Right forelimb (tissue), 1 donor: ENCODE results near the gene WWOX.
A peak's percentile ranks its signal among the peaks of the same experiment; 100 is the strongest.

Experiments
- DNase-seq: peaks from one replicate; pipeline ENCODE4 v3.0.0-alpha.2; 2018

Gene WWOX

DNA sequence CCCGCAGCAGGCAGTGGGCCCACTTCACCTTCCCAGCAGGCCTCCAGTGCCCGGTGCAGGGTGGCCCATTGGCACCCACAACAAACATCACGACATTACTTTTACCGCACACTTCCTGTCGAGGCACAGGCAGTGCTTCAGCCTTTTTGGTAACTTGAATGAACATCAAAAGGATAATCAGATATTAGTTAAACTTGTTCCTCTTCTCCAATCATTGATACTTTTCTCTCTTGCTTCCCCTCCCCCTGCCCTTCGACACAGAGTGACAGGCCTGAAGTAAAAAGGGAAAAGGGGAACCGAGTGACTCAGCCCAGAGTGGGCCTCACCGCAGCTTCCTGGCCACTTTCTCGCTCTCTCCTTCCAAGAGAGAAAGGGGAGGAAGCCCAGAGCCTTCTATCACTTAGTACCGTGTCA lies 994.1 kb downstream of the WWOX start:
- no peak for DNase-seq

DNA sequence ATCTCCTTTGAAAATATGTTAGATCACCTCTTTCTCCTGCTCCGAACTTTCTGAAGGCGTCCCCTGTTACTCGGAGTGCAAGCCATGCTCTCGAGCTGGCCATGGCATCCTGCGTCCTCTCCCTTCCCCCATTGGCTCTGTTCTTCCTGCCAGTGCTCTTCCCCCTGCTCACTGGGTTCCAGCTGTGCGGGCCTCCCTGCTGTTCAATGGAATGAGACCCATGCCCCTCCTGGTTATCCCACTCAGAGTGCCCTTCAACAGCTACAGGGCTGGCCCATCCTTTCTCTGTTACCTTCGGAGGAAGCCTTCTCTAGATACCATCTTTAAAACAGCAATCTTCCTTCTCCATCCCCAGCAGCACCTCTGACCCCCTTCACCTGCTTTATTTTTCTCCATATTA lies 996.8 kb downstream of the WWOX start:
- no peak for DNase-seq

DNA sequence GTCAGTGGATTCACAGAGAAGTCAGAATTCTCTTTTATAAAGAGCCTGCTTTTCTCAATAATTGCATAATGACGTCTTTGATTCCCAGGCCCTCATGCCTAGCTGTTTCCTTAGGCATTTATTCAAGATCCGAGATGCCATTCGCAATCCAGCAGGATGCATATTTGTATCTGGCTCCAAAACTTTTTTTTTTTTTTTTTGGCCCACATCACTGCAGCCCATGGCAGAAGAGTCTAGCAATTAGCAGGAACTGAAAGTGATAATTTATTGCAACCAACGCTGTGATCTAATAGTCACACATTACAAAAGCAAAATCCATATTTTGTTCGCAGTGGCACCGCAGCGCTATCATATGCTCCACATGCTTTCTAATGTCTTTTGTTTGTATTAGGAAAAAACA lies 997.7 kb downstream of the WWOX start:
- DNase-seq = no peak

DNA sequence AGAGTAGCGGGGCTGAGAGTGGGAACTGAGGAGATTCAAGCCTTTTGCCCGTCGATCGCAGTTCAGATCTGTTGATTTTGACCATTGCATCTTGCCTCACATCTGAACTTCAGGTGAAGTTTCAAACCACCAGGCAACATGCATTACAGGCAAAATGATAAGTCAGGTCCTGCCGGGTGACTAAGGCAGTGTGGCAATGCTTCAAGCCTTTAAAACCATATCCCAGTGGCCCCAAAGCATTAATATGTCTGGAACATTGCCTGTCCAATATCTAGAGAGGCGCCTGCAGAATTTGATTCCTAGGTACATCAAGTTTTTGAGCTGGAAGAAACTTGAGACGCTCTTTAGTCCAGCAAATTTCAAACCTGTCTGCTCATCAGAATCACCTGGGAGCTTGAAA lies 998.3 kb downstream of the WWOX start:
- DNase-seq = no peak

DNA sequence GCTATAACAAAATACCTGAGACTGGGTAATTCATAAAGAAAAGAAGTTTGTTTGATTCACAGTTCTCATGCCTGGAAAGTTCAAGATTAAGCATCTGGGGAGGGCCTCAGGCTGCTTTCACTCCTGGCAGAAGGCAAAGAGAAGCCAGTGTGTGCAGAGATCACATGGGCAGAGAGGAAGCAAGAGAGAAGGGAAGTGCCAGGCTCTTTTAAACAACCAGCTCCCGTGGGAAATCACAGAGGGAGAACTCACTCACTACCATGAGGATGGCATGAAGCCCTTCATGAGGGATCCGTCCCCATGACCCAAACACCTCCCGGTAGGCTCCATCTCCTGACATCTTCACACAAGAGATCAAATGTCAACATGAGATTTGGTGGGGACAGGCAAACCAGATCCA lies 999.5 kb downstream of the WWOX start:
- no peak for DNase-seq

DNA sequence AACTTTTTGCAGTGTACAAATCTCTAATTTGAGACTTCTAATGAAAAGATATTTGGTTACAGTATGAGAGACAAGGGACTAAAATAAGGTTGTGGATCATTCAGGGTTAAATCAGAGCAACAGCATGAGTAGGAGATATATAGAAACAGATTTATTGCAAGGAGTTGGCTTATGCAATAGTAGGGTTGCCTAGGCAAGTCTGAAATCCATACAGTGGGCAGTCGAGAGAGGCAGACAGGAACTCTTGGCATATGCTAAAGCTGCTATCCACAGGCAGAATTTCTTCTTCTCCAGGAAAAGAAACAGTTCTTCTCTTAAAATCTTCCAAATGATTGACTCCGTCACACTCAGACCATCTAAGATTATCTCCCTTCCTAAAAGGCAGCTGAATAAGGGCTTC lies 1000.3 kb downstream of the WWOX start:
- DNase-seq = no peak

DNA sequence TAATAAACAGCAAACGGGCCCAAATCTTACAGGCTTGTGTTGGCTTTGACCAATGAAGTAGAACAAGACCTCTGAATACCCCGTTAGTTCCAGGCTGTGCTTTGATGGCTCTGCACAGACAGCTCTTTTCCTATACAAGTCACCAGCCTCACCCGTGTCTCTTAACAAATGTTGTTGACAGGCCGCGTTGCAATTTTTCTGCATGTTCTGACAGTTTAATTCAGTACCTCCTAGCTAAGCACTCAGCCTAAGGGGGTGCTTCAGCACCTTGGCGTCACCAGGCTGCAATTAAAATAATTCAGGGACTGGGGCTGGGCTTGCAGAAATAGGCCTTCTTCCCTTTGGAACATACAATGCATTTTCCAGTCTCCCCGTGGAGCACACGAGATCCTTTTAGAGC lies 1001.0 kb downstream of the WWOX start:
- no peak for DNase-seq

DNA sequence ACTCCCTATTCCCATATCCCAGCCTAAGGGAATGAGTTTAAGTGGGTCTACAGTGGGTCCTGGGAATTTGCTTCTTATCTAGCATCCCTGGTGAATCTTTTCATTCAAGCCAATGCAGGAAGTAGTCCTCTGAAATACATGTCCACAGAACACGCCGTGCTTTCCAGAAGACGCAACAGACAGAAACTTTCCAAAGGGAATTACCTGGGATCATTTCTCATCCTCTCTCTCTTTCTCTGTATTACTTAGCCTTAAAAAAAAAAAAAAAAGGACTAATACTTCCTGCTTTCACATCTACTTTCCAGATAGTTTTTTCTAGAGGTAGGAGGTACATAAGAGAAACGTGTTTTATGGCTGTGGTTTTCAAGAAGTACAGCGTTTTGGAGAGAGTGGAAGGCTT lies 1002.0 kb downstream of the WWOX start:
- no peak for DNase-seq

DNA sequence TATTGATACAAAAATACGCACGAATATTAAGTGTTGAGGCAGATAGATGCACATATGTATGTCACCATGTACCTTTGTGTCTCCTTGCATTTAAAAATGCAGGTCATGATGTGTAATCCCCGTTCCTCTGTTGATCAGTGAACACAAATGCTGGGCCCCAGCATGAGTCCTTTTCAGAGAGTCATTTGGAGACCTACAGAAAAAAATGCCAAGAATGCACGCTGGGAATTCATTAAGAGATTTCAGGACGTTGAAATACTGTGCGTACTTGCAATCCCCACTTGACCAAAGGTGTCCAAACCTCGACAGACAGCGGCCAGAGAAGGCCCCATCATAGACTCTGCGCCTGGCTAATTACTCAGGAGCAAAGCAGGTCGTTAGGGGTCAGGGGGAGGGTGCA lies 1005.1 kb downstream of the WWOX start:
- no peak for DNase-seq

DNA sequence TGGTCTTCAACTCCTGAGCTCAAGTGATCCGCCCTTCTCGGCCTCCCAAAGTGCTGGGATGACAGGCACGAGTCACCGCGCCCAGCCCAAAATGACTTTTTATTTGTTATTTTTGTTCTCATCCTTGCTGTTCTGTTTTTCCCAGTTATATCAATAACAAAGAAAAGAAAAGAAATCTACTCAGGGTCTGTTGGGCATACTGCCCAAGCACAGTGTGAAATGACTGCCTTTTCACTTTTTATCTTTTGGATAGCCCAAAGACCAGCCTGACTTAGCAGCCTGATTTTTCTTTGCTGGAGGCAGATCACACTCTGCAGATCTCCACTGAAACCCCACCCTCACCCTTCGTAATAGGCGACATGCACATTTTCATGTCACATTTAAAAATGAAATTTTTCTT lies 1007.8 kb downstream of the WWOX start:
- no peak for DNase-seq

DNA sequence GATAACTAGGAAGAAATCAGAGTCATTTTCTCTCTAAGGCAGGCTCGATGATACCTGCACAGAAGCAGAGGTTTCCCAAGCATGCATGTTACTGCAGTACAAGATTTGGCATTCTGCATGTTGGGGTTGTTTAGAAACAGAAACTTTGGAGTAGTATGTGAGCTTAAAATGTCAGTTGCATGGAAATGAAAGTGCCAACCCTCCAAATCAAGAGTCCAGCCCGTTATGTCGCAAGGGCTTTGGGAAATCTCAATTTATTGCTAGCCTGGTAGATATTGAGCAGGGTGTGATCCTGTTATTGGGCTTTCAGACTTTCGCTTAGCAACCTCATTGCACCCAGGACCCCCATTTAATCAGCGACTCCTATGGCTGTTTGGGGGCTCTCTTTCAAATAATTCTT lies 1010.3 kb downstream of the WWOX start:
- DNase-seq = no peak

DNA sequence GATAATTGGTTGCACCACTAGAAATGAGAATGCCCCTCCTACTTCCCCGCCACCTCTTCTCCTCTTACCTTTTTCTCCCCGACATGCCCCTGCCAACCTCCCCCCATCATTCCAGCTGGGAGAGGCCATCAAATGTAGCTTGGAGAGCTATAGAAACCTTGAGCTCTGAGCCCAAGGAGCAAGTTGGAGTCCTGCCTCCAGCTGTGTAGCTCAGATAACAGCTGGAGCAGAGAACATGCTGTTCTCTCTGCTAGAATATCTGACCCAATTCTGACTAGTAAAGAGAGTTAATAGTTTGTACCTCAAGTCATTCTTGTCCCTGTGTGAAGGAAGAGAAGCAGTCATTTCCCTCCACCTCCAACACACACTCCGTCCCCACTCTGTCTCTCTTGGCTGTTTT lies 1010.8 kb downstream of the WWOX start:
- no peak for DNase-seq

DNA sequence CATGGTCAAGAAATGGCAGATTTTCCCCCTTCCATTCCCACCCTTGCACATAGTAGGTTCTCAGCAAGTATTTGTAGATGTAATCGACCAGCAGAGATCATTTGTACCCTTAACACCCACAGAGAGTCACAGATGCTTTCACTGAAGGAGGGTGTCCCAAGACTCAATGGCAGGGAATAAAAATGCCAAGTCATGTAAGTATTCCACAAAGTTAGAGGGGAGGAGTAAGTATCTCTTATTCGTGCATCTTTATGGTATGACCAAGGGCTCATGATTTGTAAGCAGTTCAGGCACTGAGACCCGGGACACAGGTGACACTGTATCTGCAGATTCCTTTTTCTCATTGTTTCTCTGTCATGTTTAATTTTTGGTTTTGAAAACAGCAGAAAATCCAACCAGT lies 1011.5 kb downstream of the WWOX start:
- DNase-seq = no peak

DNA sequence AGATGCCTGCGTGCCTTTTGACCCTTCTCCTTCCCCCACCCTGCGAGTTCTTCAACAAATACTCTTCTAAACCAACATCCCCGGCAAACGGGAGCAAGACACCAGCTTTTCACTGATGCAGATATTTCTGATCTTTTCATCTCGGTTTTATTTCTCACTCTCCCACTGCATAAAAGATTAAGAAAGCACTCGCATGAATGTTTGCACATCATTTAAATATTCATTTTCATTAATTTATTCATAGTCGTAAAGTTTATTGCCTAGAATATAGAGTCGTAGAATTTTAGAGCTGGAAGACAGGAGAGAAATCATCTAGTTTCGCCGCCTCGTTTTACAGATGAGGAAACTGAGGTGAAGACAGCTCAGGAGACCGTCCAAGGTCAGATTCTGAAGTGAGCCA lies 1013.0 kb downstream of the WWOX start:
- no peak for DNase-seq

DNA sequence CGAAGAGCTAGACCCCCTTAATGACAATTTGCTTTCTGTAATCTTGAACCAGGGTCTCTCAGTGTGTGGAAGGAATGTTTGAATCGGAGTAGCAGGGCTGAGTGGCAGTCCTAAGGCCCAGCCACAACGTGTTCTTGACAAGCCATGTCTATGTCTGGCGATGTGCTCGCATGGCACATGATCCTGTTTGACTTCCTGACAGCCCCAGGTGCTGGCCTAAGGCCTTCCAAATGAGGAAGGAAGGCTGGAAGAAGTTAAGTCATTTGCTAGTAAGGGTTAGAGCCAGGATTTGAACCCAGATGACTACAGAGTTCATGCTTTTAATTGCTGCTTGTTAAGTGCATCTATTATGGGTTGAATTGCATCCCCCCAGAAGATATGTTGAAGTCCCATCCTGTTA lies 1014.4 kb downstream of the WWOX start:
- DNase-seq = no peak

DNA sequence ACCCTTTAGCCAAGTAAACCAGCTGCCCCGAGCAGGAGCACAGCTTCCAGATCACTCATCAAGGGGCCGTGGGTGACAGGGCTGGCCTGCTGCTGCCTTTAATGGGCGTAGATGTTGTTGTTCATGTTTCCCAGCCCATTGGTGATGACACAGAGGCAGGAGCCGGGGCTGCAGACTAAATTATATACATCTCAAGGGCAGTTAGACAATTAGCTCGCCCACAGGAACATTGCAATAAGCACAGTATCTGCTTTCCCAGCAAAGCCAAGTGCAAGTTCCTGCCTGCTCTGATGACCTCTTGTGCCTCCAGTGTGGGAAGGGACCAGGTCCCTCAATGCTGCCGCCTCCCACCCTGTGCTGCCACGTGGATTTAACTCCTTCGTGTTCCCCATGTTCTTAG lies 1015.3 kb downstream of the WWOX start:
- DNase-seq = no peak

DNA sequence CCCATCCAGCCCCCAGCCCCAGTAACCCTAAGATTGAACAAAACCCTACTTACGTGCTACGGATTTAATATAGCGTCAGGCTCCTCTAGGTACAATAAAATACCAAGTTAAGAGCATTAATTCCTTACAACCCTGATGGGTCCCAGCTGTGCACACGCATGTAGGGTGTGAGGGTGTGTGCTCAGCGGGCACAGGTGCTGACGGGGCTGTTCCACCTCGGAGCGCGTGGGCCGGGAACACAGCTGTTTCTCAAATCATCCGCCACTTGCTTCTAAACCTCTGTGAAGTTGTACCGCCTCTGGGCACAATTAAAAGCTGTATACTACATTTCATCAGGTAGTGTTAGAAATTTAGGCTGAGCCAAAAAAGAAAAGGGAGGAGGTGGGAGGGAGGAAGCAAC lies 1022.5 kb downstream of the WWOX start:
- no peak for DNase-seq

DNA sequence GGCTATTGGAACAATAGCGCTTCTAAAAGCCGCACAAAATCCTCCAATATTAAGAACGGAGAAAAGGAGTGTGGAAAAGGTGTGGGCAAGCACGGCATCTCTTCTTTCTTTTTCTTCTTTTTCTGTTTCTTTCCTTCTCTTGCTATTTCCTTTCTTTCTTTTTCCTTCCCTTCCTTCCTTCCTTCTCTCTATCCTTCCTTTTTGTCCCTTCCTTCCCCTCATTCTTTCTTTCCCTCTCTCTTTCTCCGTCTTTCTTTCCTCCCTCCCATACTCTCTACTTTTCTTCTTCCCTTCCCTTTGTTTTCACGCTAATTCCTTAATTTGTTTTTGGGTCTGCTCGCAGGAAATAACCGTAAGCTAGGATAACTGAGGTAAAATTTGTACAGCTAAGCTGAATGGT lies 1022.9 kb downstream of the WWOX start:
- DNase-seq = no peak

DNA sequence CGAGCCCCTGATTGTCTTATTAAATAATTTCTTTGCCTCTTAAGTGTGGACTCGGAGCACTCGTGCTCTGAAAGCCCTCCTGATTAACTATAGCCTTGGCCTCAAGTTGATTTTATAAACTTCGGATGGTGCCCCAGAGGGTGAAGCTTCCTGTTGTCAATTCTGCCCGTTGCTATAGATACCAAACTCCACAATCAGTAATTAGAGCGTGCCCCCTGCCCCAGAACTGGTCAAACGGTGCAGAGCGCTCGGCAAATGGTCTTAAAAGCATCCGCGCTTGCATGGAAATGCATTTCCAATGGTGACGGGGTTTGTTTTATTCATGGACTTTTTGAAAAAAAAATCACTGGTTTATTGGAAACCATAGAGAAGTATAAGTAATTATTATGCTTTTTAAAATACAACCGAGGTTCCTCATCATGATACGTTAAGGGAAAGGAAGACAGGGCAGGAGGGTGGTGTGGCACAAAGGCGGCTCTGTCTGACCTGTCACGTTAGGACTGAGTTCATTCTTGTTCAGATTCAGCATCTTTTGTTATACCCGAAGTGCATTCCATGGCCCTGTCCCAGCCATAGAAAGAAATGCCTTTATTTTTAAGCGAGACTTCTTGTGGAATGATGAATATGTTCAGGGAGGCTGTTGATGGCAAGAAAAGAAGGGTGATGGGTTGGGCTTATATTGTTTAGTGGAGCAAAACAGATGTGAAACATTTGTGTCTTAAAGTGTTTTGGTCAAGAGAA lies 1024.7 kb downstream of the WWOX start:
- no peak for DNase-seq

DNA sequence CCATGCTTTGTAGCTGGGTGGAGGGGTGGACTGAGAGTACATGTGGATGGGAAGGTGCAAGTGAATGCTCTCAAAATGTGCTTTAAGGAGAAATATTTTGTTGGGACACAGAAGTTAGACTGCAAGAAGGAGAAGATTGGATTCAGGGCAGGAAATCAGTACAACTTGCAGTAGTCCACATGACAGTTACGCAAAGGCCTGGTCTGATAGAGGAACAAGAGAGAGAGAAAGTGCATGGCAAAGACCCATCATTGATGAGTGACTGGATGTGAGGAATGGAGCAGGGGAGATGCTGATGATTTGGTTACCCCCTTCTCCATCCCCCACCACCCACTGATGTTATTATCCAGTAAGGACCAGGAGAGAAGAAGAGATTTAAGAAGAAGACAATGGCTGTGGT lies 1028.3 kb downstream of the WWOX start:
- DNase-seq = no peak

DNA sequence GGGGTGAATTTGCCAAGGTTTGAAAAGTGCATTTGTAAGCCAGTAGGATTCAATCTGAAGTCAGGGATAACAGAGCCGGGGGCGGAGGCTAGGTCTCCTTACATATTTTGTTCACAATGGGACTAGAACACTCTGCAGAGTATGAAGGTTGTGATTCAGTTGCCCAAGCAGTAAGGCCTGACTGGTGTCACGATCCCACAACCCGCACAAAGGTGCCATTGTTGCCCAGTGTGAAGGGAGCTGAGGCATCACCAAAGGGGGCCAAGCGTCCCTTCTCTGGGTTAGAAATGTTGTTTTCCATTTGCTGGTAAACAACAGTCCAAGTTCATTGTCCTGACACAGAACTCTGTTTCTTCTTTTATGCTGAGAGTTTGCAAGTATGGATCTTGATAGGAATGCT lies 1029.3 kb downstream of the WWOX start:
- no peak for DNase-seq

DNA sequence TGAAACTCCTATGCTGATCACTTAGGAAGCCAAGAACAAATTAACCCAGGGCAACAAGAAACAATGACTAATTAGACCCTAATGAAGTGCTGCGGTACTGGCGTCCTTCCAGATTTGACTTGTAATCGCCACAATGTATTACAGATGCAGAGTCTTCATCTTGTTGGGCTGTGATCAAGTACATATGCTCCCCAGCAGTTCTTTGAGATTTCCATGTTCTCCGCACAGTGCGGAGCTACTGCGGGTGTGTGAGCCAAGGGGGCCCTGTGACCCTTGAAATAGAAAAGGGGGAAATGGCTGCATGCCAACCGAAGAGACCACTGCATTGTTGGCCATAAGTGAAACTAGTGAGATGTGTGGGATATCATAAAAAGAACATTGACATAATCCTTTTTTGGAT lies 1031.2 kb downstream of the WWOX start:
- DNase-seq = no peak

DNA sequence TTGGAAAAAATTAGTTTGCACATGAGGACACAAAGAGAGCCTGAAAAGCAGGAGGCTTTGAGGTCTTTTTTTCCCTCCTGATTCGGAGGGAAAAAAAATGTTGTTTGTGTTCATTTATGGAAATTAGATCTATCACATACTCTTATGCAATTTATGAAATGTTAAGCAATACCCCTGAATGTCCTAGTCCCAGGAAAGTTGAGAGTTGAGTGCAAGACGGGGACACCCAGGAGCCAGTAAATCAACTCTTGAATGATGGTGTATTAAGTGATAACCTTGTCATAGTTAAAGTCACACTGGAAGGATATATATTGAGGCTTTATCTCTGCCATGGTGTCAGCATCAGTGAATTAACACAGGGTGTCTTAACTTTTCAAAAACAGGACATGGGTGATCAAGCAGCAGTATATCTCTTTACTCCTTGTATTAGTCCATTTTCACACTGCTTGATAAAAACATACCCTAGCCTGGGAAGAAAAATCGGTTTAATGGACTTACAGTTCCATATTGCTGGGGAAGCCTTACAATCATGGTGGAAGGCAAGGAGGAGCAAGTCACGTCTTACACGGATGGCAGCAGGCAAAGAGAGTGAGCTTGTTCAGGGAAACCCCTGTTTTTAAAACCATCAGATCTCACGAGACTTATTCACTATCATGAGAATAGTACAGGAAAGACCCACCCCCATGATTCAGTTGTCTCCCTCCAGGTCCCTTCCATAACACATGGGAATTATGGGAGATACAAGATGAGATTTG lies 1032.0 kb downstream of the WWOX start:
- DNase-seq = no peak

DNA sequence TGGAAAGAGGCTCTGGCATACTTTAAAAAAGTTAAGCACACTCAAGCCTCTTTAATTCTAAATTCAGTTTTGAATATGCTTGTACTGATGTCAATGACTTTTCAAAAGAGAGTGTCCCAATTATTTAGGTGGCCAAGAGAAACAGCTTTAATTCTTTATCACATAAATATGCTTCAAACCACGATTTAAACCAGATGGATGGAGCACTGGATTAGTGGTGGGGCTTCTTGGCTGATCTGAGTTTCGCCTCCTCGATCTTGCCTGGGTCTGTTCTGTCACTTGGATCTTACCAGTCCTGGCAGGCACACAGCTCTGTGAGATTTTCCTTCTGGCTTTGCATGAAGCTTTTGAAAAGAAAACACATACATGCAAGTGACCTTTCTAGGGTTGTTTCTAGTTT lies 1033.2 kb downstream of the WWOX start:
- DNase-seq = peak; percentile 54

DNA sequence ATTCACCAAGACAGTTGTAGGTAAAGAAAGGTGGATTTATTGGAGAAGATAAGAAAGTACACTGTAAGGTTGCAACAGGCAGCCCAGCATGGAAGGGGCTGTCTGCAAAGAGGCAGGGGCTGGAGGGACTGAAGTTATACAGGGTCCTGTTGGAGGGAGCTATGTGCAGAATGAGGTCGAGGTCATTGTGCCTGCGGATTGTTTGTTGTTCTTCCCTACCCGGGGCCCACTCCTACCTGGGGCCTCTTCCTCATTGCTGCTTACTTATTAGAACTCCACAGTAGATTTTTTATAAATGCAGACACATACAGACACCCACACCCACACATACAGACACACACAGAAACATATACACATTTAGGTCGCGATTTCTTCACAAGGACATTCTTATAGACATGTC lies 1034.8 kb downstream of the WWOX start:
- DNase-seq = no peak
